ENCODE measurements around the gene MAMDC4.

The MAMDC4 gene

GRCh38 chr9:136857581-136858412, 5.7 kb downstream of the MAMDC4 start:
- WGBS (ENCODE audit: extremely low coverage, insufficient coverage, insufficient read length), result no CpG with 5 or more reads among the region's 29 CpGs
- no peak for DNase-seq

GRCh38 chr9:136858452-136858843, 6.3 kb downstream of the MAMDC4 start:
- H3K36me3 ChIP-seq (ENCODE audit: control insufficient read depth in 1 of 2, insufficient read depth in 2 of 2, low read length in 2 of 2), result peaks cover 49 to 50% of the 10 kb centered on the region in 2 experiments
- H3K79me2 ChIP-seq (ENCODE audit: control insufficient read depth, insufficient read depth, low read length, poor library complexity), result no peaks in the 10 kb centered on the region
- H2BK12ac ChIP-seq (ENCODE audit: low read length), result no peak overlapping the region
- no peak overlapping the region for H4K8ac ChIP-seq (ENCODE audit: low read depth, low read length)
- no peaks in the 10 kb centered on the region for H3K27me3 ChIP-seq (ENCODE audit: insufficient read depth, low read length)
- no CpG with 5 or more reads among the region's 15 CpGs for WGBS (ENCODE audit: extremely low coverage, insufficient coverage, insufficient read length)
- H3K9ac ChIP-seq (ENCODE audit: low read length), result no peak overlapping the region
- H2BK120ac ChIP-seq (ENCODE audit: insufficient read depth, low read length, poor library complexity), result no peak overlapping the region
- H4K12ac ChIP-seq (ENCODE audit: low read depth, low read length), result no peak overlapping the region
- no peaks in the 10 kb centered on the region for H3K9me3 ChIP-seq (ENCODE audit: insufficient read depth, low read depth, low read length)
- no peak overlapping the region for H2BK5ac ChIP-seq (ENCODE audit: low read depth, low read length, poor library complexity)
- H3K4me1 ChIP-seq (ENCODE audit: control insufficient read depth in 1 of 2, insufficient read depth in 2 of 2, low read length in 2 of 2), result peaks cover 3 to 8% of the 10 kb centered on the region in 2 experiments
- H3K18ac ChIP-seq (ENCODE audit: low read length), result no peak overlapping the region
- DNase-seq, result no peak
- no peak overlapping the region for H3K27ac ChIP-seq (ENCODE audit: low read depth, low read length)
- no peak overlapping the region for H3K4me3 ChIP-seq (ENCODE audit: low read depth, low read length)
- no peak overlapping the region for H3K4me2 ChIP-seq (ENCODE audit: low read length)
- H4K91ac ChIP-seq (ENCODE audit: low read depth, low read length), result no peak overlapping the region
- no peaks in the 10 kb centered on the region for H3K79me1 ChIP-seq (ENCODE audit: low read length)
- no peak overlapping the region for H3K4ac ChIP-seq (ENCODE audit: low read depth, low read length)
- H2AFZ ChIP-seq (ENCODE audit: insufficient read depth, low read length, poor library complexity), result no peak overlapping the region
- no peak overlapping the region for H2AK5ac ChIP-seq (ENCODE audit: low read length)
- H3K14ac ChIP-seq (ENCODE audit: low read length), result no peak overlapping the region
- H3K23ac ChIP-seq (ENCODE audit: low read length), result no peak overlapping the region

More at GRCh38 chr9:136857581-136858412, 5.7 kb downstream of the MAMDC4 start:
- Histone ChIP-seq H3K4me2 (ENCODE audit: low read length) (no peak overlapping the region), H4K8ac (ENCODE audit: low read depth, low read length) (no peak overlapping the region), H3K27me3 (ENCODE audit: insufficient read depth, low read length) (no peaks in the 10 kb centered on the region), H3K36me3 (ENCODE audit: control insufficient read depth in 1 of 2, insufficient read depth in 2 of 2, low read length in 2 of 2) (peaks cover 43 to 44% of the 10 kb centered on the region in 2 experiments), H4K91ac (ENCODE audit: low read depth, low read length) (no peak overlapping the region), H3K4ac (ENCODE audit: low read depth, low read length) (no peak overlapping the region), H3K9me3 (ENCODE audit: insufficient read depth, low read depth, low read length) (peaks cover 3% of the 10 kb centered on the region), H2AFZ (ENCODE audit: insufficient read depth, low read length, poor library complexity) (no peak overlapping the region), H3K27ac (ENCODE audit: low read depth, low read length) (no peak overlapping the region), H3K18ac (ENCODE audit: low read length) (no peak overlapping the region), H4K12ac (ENCODE audit: low read depth, low read length) (no peak overlapping the region), H2BK5ac (ENCODE audit: low read depth, low read length, poor library complexity) (no peak overlapping the region), H2BK120ac (ENCODE audit: insufficient read depth, low read length, poor library complexity) (no peak overlapping the region), H3K4me1 (ENCODE audit: control insufficient read depth in 1 of 2, insufficient read depth in 2 of 2, low read length in 2 of 2) (peaks cover 3 to 8% of the 10 kb centered on the region in 2 experiments), H3K14ac (ENCODE audit: low read length) (no peak overlapping the region), H2BK12ac (ENCODE audit: low read length) (no peak overlapping the region), H3K4me3 (ENCODE audit: low read depth, low read length) (no peak overlapping the region), H3K79me1 (ENCODE audit: low read length) (no peaks in the 10 kb centered on the region), H3K23ac (ENCODE audit: low read length) (no peak overlapping the region), H3K79me2 (ENCODE audit: control insufficient read depth, insufficient read depth, low read length, poor library complexity) (no peaks in the 10 kb centered on the region), H2AK5ac (ENCODE audit: low read length) (no peak overlapping the region), H3K9ac (ENCODE audit: low read length) (no peak overlapping the region)

- Histone ChIP-seq H3K79me2 (ENCODE audit: control insufficient read depth, insufficient read depth, low read length, poor library complexity) (no peaks in the 10 kb centered on the region), H3K4me1 (ENCODE audit: control insufficient read depth in 1 of 2, insufficient read depth in 2 of 2, low read length in 2 of 2) (peaks cover 3 to 8% of the 10 kb centered on the region in 2 experiments), H3K18ac (ENCODE audit: low read length) (no peak overlapping the region), H3K9ac (ENCODE audit: low read length) (no peak overlapping the region), H2AFZ (ENCODE audit: insufficient read depth, low read length, poor library complexity) (no peak overlapping the region), H3K4me2 (ENCODE audit: low read length) (no peak overlapping the region), H3K9me3 (ENCODE audit: insufficient read depth, low read depth, low read length) (no peaks in the 10 kb centered on the region), H2BK12ac (ENCODE audit: low read length) (no peak overlapping the region), H3K14ac (ENCODE audit: low read length) (no peak overlapping the region), H3K4me3 (ENCODE audit: low read depth, low read length) (no peak overlapping the region), H2AK5ac (ENCODE audit: low read length) (no peak overlapping the region), H4K8ac (ENCODE audit: low read depth, low read length) (no peak overlapping the region), H2BK120ac (ENCODE audit: insufficient read depth, low read length, poor library complexity) (no peak overlapping the region), H3K23ac (ENCODE audit: low read length) (no peak overlapping the region), H3K4ac (ENCODE audit: low read depth, low read length) (no peak overlapping the region), H3K79me1 (ENCODE audit: low read length) (no peaks in the 10 kb centered on the region), H4K12ac (ENCODE audit: low read depth, low read length) (peak overlapping the region; percentile 32), H3K27ac (ENCODE audit: low read depth, low read length) (no peak overlapping the region), H3K36me3 (ENCODE audit: control insufficient read depth in 1 of 2, insufficient read depth in 2 of 2, low read length in 2 of 2) (peaks cover 55% of the 10 kb centered on the region in 2 experiments), H3K27me3 (ENCODE audit: insufficient read depth, low read length) (no peaks in the 10 kb centered on the region), H2BK5ac (ENCODE audit: low read depth, low read length, poor library complexity) (no peak overlapping the region), H4K91ac (ENCODE audit: low read depth, low read length) (no peak overlapping the region)
- DNase-seq, result no peak
- no CpG with 5 or more reads among the region's 20 CpGs for WGBS (ENCODE audit: extremely low coverage, insufficient coverage, insufficient read length)
These were observed 7.0 kb downstream of the MAMDC4 start for GRCh38 chr9:136858844-136859757.

- no CpG with 5 or more reads among the region's 9 CpGs for WGBS (ENCODE audit: extremely low coverage, insufficient coverage, insufficient read length)
- Histone ChIP-seq H3K14ac (ENCODE audit: low read length) (no peak overlapping the region), H3K23ac (ENCODE audit: low read length) (no peak overlapping the region), H3K79me2 (ENCODE audit: control insufficient read depth, insufficient read depth, low read length, poor library complexity) (peaks cover 7% of the 10 kb centered on the region), H3K4ac (ENCODE audit: low read depth, low read length) (no peak overlapping the region), H3K27ac (ENCODE audit: low read depth, low read length) (no peak overlapping the region), H2BK120ac (ENCODE audit: insufficient read depth, low read length, poor library complexity) (no peak overlapping the region), H4K12ac (ENCODE audit: low read depth, low read length) (no peak overlapping the region), H3K9ac (ENCODE audit: low read length) (no peak overlapping the region), H3K9me3 (ENCODE audit: insufficient read depth, low read depth, low read length) (no peaks in the 10 kb centered on the region), H3K36me3 (ENCODE audit: control insufficient read depth in 1 of 2, insufficient read depth in 2 of 2, low read length in 2 of 2) (peaks cover 55 to 63% of the 10 kb centered on the region in 2 experiments), H3K4me2 (ENCODE audit: low read length) (no peak overlapping the region), H2AFZ (ENCODE audit: insufficient read depth, low read length, poor library complexity) (no peak overlapping the region), H3K27me3 (ENCODE audit: insufficient read depth, low read length) (no peaks in the 10 kb centered on the region), H2BK5ac (ENCODE audit: low read depth, low read length, poor library complexity) (no peak overlapping the region), H3K4me1 (ENCODE audit: control insufficient read depth in 1 of 2, insufficient read depth in 2 of 2, low read length in 2 of 2) (peaks cover 7 to 13% of the 10 kb centered on the region in 2 experiments), H2BK12ac (ENCODE audit: low read length) (no peak overlapping the region), H3K79me1 (ENCODE audit: low read length) (no peaks in the 10 kb centered on the region), H3K4me3 (ENCODE audit: low read depth, low read length) (no peak overlapping the region), H4K8ac (ENCODE audit: low read depth, low read length) (no peak overlapping the region), H4K91ac (ENCODE audit: low read depth, low read length) (no peak overlapping the region), H3K18ac (ENCODE audit: low read length) (no peak overlapping the region), H2AK5ac (ENCODE audit: low read length) (no peak overlapping the region)
- no peak for DNase-seq
These were observed 8.4 kb downstream of the MAMDC4 start for GRCh38 chr9:136860529-136860928.

Measured in trophoblast cell (in vitro differentiated cells and primary cell).